NCI-H345 (cell line): ENCODE data around the gene NEXMIF.
"Not testable (repeated sequence)": the region's sequence is repeated elsewhere in the genome, so short reads cannot be mapped to it uniquely, and the experiment has no call there.

Experiments
- DNase-seq: peaks from one replicate; lab custom pipeline; 2025; lab: John Stamatoyannopoulos, UW

Gene NEXMIF

DNA sequence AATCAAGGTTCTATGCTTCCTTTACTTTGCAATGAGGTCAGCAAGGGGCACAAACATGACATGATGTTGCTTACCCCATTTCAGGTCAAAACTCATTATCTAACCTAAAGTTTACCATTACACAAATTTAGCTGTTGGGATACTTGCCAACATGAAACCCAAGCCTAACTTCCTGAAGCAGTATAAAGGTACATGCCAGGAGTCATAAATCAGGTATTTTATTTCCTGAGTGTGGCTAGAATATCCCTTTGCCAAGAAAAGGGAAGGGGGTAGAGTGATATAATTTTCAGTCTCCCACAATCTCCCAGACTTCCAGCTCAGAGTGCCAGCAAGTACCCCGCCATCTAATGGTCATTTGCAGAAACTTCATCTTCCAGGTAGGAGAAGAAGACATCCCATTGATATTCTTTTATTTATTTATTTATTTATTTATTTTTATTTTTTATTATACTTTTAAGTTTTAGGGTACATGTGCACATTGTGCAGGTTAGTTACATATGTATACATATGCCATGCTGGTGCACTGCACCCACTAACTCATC is 136.6 kb downstream of the NEXMIF start:
- DNase-seq, result no peak

DNA sequence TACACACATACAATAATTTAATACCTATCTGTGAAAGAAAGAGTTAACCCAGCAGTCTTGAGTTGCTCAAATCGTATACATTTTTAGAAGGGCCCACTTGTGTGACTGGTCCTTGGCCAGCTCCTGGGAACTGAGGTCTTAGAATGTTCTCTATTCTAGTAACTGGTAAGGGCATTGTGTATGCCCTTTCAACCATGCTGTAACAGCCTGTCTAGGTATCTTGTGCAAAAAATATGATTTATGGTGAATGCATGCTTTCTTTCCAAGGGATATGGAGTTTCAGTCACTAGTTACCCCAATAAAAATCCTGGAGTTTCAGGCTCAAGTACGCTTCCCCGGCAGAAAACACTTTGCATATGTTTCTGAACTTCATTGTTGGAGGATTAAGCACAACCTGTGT is 140.6 kb downstream of the NEXMIF start:
- DNase-seq, result no peak

DNA sequence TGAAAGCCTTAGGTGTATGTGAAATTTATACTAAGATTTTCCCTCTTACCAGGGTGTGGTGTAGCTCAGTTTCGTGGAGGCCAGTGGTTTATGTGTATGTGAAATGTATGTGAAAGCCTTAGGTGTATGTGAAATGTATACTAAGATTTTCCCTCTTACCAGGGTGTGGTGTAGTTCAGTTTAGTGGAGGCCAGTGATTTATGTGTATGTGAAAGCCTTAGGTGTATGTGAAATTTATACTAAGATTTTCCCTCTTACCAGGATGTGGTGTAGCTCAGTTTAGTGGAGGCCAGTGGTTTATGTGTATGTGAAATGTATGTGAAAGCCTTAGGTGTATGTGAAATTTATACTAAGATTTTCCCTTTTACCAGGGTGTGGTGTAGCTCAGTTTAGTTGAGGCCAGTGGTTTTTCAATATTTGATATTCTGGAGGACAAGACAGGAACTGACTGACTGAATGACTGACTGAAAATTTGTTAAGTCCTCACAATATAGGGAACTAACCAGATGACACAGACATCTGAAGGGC is 143.7 kb downstream of the NEXMIF start:
- no peak for DNase-seq

DNA sequence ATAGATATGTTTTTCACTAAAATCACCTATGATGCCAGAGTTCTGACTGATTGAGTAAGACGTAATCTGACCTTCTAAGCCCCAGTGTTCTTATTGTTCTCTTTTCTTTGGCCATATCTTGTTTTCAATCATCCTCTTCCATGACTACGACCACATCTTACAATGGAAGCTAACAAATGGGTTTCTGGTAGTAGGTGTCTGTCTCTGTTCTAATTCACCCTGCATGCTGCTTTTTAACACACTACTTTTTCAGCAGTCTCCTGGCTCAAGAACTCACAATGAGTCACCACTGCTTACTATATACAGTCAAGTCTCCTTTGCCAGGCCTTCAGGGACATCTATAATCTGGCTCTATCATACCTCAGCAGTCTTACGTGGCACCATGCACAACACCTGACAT is 146.1 kb downstream of the NEXMIF start:
- no peak for DNase-seq

DNA sequence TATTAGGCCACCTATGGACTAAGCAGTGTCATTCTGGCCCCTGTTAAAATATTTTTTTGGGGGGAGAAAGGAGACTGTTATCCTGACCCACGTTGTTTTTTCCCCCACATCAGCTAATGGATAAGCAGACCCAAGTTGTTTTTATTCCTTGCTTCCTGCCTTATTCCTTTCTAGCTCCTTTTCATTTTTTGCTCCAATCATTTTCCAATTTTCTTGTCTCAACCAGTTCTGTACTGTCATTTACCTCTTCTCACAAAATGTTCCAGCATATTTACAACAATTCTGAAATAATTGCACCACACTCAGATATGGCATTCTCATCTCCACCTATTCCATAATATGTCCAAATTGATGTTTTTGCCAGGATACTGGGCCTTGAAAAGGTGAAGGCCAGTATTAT is 150.3 kb downstream of the NEXMIF start:
- no peak for DNase-seq

DNA sequence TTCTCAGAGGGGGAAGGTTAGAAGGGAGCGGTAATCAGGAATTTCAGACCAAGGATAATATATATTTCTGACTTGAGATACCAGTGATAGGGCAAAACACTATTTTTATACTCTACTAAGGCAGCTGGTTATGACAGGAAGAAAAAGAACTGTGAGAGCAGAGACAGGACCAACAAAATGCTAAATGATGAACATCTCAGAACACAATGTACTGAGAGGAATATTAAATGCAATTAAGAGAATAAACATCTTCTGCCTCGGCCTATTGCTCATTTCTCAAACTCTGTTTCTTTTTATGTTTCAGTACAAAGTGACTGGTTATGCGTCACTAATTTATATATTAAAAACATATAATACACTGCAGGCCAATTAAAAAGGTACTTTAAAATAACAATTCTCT is 188.8 kb downstream of the NEXMIF start:
- DNase-seq, result no peak

DNA sequence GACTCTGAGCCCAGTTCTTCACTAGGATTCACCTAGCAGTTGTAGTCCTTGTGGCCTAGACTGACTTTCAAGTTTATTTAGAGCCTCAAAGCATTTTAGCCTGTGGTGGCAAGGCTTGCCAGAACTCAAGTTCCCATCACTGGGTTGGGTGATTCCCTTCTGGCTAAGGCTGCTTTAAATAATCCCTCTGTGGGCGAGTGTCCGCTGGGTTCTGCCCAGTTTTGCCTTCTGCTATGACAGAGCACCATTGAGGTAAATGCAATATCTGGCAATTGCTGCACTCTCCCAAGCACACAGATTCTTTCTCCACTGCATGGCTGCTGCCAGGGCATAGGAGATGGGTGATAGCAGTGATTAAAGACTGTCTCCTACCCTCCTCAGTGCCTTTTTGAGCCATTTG is 220.0 kb downstream of the NEXMIF start:
- DNase-seq, result no peak

DNA sequence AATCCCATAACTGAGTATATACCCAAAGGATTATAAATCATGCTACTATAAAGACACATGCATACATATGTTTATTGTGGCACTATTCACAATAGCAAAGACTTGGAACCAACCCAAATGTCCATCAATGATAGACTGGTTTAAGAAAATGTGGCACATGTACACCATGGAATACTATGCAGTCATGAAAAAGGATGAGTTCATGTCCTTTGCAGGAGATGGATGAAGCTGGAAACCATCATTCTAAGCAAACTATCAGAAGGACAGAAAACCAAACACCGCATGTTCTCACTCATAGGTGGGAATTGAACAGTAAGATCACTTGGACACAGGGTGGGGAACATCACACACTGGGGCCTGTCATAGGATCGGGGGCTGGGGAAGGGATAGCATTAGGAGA is 223.9 kb downstream of the NEXMIF start:
- DNase-seq, result not testable (repeated sequence)

DNA sequence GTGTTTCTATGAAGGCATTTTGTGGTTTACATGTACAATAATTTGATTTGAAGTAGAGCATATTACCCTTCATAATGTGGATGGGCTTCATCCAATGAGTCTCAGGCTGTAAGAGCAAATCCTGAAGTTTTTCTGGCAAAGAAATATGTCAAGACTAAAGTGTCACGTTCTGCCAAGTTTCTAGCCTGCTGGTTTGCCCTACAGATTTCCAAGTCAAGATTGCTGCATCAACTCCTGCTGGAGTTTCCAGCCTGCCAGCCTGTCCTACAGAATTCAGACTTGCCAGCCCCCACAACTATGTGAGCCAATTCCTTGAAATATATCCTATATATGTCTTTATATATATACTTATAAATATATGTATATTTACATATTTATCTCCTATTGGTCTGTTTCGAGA is 240.8 kb downstream of the NEXMIF start:
- no peak for DNase-seq
